KMS-11 (cell line): ENCODE results near the gene SERPINE1.

Experiments used
- H2AFZ ChIP-seq: fragments of 200-600 bp; sonication (generic); 2 replicates; pipeline ENCODE4 v1.6.1; 2016; ENCODE audit warnings: antibody characterized with exemption, mixed run types, low read depth
- H3K27ac ChIP-seq: fragments of 200-600 bp; sonication (generic); 2 replicates; pipeline ENCODE4 v1.6.1; 2016; ENCODE audit warnings: mild to moderate bottlenecking, mixed run types
- H3K27me3 ChIP-seq: fragments of 200-600 bp; sonication (generic); 2 replicates; pipeline ENCODE4 v1.6.1; 2017; ENCODE audit warnings: mild to moderate bottlenecking, low read depth, mixed run types, moderate library complexity; ENCODE audit not compliant: insufficient read depth
- H3K36me3 ChIP-seq: fragments of 200-600 bp; sonication (generic); 2 replicates; pipeline ENCODE4 v1.6.1; 2017; ENCODE audit warnings: mild to moderate bottlenecking, mixed run types; ENCODE audit not compliant: insufficient read depth
- H3K4me1 ChIP-seq: fragments of 200-600 bp; sonication (generic); 2 replicates; pipeline ENCODE4 v1.6.1; 2016; ENCODE audit warnings: mild to moderate bottlenecking, low read depth, mixed run types; ENCODE audit not compliant: poor library complexity, severe bottlenecking
- H3K4me2 ChIP-seq: fragments of 200-600 bp; sonication (generic); 2 replicates; pipeline ENCODE4 v1.7.0; 2016; ENCODE audit warnings: mild to moderate bottlenecking, mixed run types
- H3K4me3 ChIP-seq: fragments of 200-600 bp; sonication (generic); IDR thresholded peaks from 2 replicates; pipeline ENCODE4 v1.6.1; 2017; ENCODE audit warnings: low read depth, low read length, mixed read lengths; ENCODE audit not compliant: insufficient read depth
- H3K79me2 ChIP-seq: fragments of 200-600 bp; sonication (generic); 2 replicates; pipeline ENCODE4 v1.6.1; 2016; ENCODE audit warnings: low read depth, mixed run types; ENCODE audit not compliant: insufficient read depth
- H3K9ac ChIP-seq: fragments of 200-600 bp; sonication (generic); 2 replicates; pipeline ENCODE4 v1.6.1; 2016; ENCODE audit warnings: mild to moderate bottlenecking, mixed run types
- H4K20me1 ChIP-seq: fragments of 200-600 bp; sonication (generic); 2 replicates; pipeline ENCODE4 v1.6.1; 2016; ENCODE audit warnings: mild to moderate bottlenecking, mixed run types; ENCODE audit not compliant: insufficient read depth
- TF ChIP-seq, protein P1 (sequence below): fragments of 200-600 bp; sonication (generic); conservative IDR thresholded peaks from 2 replicates; pipeline ENCODE4 v1.6.1; 2017; ENCODE audit warnings: low read depth, mild to moderate bottlenecking, antibody characterized with exemption, low read length, moderate library complexity, mixed read lengths

The SERPINE1 gene

GRCh38 chr7:101173752-101174244 lies 46.9 kb downstream of the SERPINE1 start:
- H2AFZ ChIP-seq: no peak overlapping the region
- no peak overlapping the region for H3K4me2 ChIP-seq
- peaks cover 7% of the 10 kb centered on the region for H3K4me1 ChIP-seq
- H3K27me3 ChIP-seq: peaks cover 98% of the 10 kb centered on the region
- H3K9ac ChIP-seq: no peak overlapping the region
- TF ChIP-seq, protein P1, sequence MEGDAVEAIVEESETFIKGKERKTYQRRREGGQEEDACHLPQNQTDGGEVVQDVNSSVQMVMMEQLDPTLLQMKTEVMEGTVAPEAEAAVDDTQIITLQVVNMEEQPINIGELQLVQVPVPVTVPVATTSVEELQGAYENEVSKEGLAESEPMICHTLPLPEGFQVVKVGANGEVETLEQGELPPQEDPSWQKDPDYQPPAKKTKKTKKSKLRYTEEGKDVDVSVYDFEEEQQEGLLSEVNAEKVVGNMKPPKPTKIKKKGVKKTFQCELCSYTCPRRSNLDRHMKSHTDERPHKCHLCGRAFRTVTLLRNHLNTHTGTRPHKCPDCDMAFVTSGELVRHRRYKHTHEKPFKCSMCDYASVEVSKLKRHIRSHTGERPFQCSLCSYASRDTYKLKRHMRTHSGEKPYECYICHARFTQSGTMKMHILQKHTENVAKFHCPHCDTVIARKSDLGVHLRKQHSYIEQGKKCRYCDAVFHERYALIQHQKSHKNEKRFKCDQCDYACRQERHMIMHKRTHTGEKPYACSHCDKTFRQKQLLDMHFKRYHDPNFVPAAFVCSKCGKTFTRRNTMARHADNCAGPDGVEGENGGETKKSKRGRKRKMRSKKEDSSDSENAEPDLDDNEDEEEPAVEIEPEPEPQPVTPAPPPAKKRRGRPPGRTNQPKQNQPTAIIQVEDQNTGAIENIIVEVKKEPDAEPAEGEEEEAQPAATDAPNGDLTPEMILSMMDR: no peak
- H4K20me1 ChIP-seq: no peaks in the 10 kb centered on the region
- H3K27ac ChIP-seq: no peak overlapping the region
- no peaks in the 10 kb centered on the region for H3K79me2 ChIP-seq
- H3K4me3 ChIP-seq: no peak overlapping the region
- H3K36me3 ChIP-seq: no peaks in the 10 kb centered on the region

DNA sequence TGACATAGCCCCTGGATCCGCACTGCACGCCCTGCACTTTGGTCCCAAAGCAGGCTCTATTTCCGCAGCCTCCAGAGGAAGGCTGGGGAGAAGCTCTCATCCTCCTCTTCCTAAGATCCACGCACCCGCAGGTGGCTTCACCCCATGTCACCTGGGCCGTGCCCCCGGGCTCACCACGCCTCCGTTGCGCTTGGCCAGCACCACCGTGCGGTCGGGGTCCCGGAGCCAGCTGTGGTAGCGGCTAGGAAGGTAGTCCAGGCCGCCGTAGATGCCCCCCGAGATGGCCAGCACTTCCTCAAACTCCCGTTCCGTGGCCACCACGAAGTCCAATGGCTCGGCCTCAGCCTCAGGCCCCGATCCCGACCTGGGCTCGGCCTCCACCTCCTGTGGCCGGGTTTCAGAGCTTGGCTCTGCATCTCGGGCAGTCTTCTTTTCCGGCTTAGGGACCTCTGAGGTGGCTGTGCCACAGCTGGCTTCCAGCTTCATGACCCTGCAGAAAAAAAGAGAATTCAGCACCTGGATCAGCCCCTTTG lies 47.5 kb downstream of the SERPINE1 start:
- no peak overlapping the region for H3K4me2 ChIP-seq
- H3K27me3 ChIP-seq: peaks cover 97% of the 10 kb centered on the region
- no peaks in the 10 kb centered on the region for H4K20me1 ChIP-seq
- no peak overlapping the region for H3K9ac ChIP-seq
- no peak overlapping the region for H3K27ac ChIP-seq
- no peak overlapping the region for H3K4me3 ChIP-seq
- TF ChIP-seq, protein P1: no peak
- no peaks in the 10 kb centered on the region for H3K79me2 ChIP-seq
- no peak overlapping the region for H2AFZ ChIP-seq
- peaks cover 7% of the 10 kb centered on the region for H3K4me1 ChIP-seq
- H3K36me3 ChIP-seq: no peaks in the 10 kb centered on the region

DNA sequence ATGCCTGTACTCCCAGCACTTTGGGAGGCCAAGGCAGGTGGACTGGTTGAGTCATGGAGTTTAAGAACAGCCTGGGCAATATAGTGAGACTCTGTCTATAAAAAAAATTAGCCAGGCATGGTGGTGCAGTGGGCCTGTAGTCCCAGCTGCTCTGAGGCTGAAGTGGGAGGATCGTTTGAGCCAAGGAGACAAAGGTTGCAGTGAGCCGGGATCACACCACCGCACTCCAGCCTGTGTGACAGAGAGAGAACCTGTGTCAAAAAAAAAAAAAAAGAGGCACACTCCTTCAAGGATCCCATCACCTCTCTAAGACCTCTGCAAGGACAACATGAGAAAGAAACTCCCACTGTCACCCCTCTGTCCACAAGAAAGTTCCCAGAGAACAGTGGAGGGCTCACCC lies 48.8 kb downstream of the SERPINE1 start:
- Histone ChIP-seq H3K27me3 (peaks cover 95% of the 10 kb centered on the region), H3K4me1 (no peaks in the 10 kb centered on the region), H3K27ac (no peak overlapping the region), H2AFZ (no peak overlapping the region), H3K4me2 (no peak overlapping the region), H3K79me2 (no peaks in the 10 kb centered on the region), H3K4me3 (no peak overlapping the region), H3K9ac (no peak overlapping the region), H3K36me3 (no peaks in the 10 kb centered on the region), H4K20me1 (no peaks in the 10 kb centered on the region)
- TF ChIP-seq, protein P1: no peak

DNA sequence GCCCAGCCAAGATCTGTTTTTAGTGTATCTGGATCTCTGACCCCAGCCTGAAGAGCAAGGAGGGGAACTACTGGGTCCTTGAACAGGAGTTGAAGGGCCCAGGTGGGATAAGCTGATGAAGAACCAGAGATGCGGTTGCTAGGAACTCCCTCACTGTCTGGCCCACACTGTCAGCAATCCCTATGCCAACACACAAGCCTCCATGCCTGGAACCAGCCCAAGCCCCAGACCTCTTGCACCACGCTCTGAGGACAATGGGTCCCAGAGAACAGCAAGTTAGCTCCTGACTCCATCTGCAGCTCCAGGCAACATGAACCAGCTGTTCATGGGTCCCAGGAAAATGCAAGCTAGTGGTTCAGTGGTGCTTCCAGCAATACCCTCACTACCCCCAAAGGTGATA lies 50.7 kb downstream of the SERPINE1 start:
- Histone ChIP-seq H4K20me1 (no peaks in the 10 kb centered on the region), H3K9ac (no peak overlapping the region), H3K4me1 (no peaks in the 10 kb centered on the region), H3K4me2 (no peak overlapping the region), H3K36me3 (no peaks in the 10 kb centered on the region), H3K79me2 (no peaks in the 10 kb centered on the region), H2AFZ (no peak overlapping the region), H3K4me3 (no peak overlapping the region), H3K27me3 (peaks cover 93% of the 10 kb centered on the region), H3K27ac (no peak overlapping the region)
- TF ChIP-seq, protein P1: no peak
